HepG2 (cell line): ENCODE results near the gene HRCT1. TPM values are rescaled to one million over a fixed set of nuclear protein-coding genes. Genes with fewer than 3 reads are reported as not detected.

ENCODE experiments used
- ATAC-seq: fragments of 200-7000 bp; cut with Tn5 transposase; 3 replicates; pipeline ENCODE4 v1.9.1; 2020; ENCODE audit warnings: mild to moderate bottlenecking, moderate library complexity
- BruUV-seq: library from RNA; stranded (reverse); fragments of 400-500 nt; replicated peaks from 2 replicates; lab custom pipeline; 2021; lab: Mats Ljungman, UMichigan
- CTCF ChIA-PET: fragments of 300-600 bp; formaldehyde crosslinking; extraction: SDS; loops from one replicate; lab custom pipeline; 2021; ENCODE audit warnings: low total read pairs, inconsistent platforms, low intra/inter-chr PET ratio; lab: Yijun Ruan, JAX
- POLR2A ChIA-PET: fragments of 350-600 bp; sonication (Branson Sonifier 250); formaldehyde crosslinking; loops from one replicate; lab custom pipeline; 2020; ENCODE audit warnings: antibody characterized with exemption, inconsistent platforms; lab: Yijun Ruan, JAX
- DNase-seq: peaks from one replicate; pipeline ENCODE4 v3.0.0-alpha.2; 2015; ENCODE audit warnings: low spot score
- FAIRE-seq: peaks from 3 replicates; lab custom pipeline; 2011; peaks lifted over from hg19 to GRCh38; lab: Jason Lieb, UNC
- H2AFZ ChIP-seq: one replicate; pipeline ENCODE4 v1.6.1; 2011; ENCODE audit warnings: low read length, inconsistent platforms
- H3K27ac ChIP-seq: fragments of 300-600 bp; 3 replicates; pipeline ENCODE4 v1.8.0; 2011; ENCODE audit warnings: mixed run types, mild to moderate bottlenecking, mixed read lengths, low read length, inconsistent platforms; ENCODE audit not compliant: insufficient read depth; ENCODE audit errors: extremely low read length
- H3K27me3 ChIP-seq, 2 experiments: fragments of 200-600 bp in 1 of 2; 2 replicates in 1 of 2; 3 replicates in 1 of 2; pipeline versions ENCODE4 v1.6.0 to v1.8.0; 2011; ENCODE audit warnings: low read length in 2 of 2, mild to moderate bottlenecking in 2 of 2, moderate library complexity in 2 of 2, inconsistent platforms in 1 of 2; ENCODE audit not compliant: insufficient read depth in 2 of 2, control insufficient read depth in 1 of 2
- H3K36me3 ChIP-seq, 2 experiments: fragments of 200-600 bp in 1 of 2; replicated peaks in 1 of 2; 2 replicates in 1 of 2; 3 replicates in 1 of 2; pipeline versions ENCODE4 v1.5.1 to v1.8.0; 2011; ENCODE audit warnings: low read length in 2 of 2, inconsistent platforms in 1 of 2; ENCODE audit not compliant: insufficient read depth in 2 of 2, control insufficient read depth in 1 of 2
- H3K4me1 ChIP-seq: 2 replicates; pipeline ENCODE4 v1.5.1; 2012; ENCODE audit warnings: low read length, inconsistent platforms; ENCODE audit not compliant: insufficient read depth
- H3K4me2 ChIP-seq: 2 replicates; pipeline ENCODE4 v1.6.0; 2011; ENCODE audit warnings: low read depth, low read length, inconsistent platforms
- H3K4me3 ChIP-seq, 3 experiments: fragments of 200-600 bp in 1 of 3; sonication (generic), shearing (Covaris generic) in 1 of 3; replicated peaks in 1 of 3; 2 replicates each; pipeline ENCODE4 v1.5.1; 2011 to 2016; ENCODE audit warnings: low read length in 3 of 3, inconsistent platforms in 2 of 3, low read depth in 2 of 3, mild to moderate bottlenecking in 2 of 3, control low read depth in 1 of 3, mixed read lengths in 1 of 3; ENCODE audit not compliant: insufficient read depth in 1 of 3
- H3K79me2 ChIP-seq: one replicate; pipeline ENCODE4 v1.6.1; 2011; ENCODE audit warnings: low read length, inconsistent platforms; ENCODE audit not compliant: insufficient read depth
- H3K9ac ChIP-seq: 2 replicates; pipeline ENCODE4 v1.6.0; 2011; ENCODE audit warnings: mild to moderate bottlenecking, low read depth, low read length, inconsistent platforms; ENCODE audit not compliant: insufficient read depth
- H3K9me3 ChIP-seq: 2 replicates; pipeline ENCODE4 v1.5.1; 2012; ENCODE audit warnings: mild to moderate bottlenecking, low read length
- H4K20me1 ChIP-seq: 2 replicates; pipeline ENCODE4 v1.6.0; 2011; ENCODE audit warnings: inconsistent platforms, mild to moderate bottlenecking, low read length, moderate library complexity; ENCODE audit not compliant: insufficient read depth
- ARNT ChIP-seq: fragments of 450-650 bp; IDR thresholded peaks from 2 replicates; pipeline ENCODE4 v1.6.1; 2017
- FOXO1 ChIP-seq: sonication (generic); formaldehyde crosslinking; IDR thresholded peaks from 2 replicates; pipeline ENCODE4 v1.4.0; 2020; ENCODE audit warnings: missing genetic modification reagents
- GRHL1 ChIP-seq: sonication (generic); formaldehyde crosslinking; conservative IDR thresholded peaks from 2 replicates; pipeline ENCODE4 v1.8.0; 2022; ENCODE audit warnings: missing genetic modification reagents
- NBN ChIP-seq: fragments of 450-650 bp; conservative IDR thresholded peaks from 2 replicates; pipeline ENCODE4 v1.6.1; 2017
- NFIC ChIP-seq: IDR thresholded peaks from 2 replicates; pipeline ENCODE4 v1.6.1; 2012; ENCODE audit warnings: mild to moderate bottlenecking, low read length, inconsistent platforms
- SRSF4 ChIP-seq: fragments of 200-400 bp; formaldehyde crosslinking; IDR thresholded peaks from one replicate; pipeline ENCODE4 v1.6.1; 2018; ENCODE audit warnings: mild to moderate bottlenecking, low read depth, low read length, moderate library complexity; ENCODE audit not compliant: poor library complexity, severe bottlenecking
- TBL1XR1 ChIP-seq: fragments of 150-350 bp; IDR thresholded peaks from 2 replicates; pipeline ENCODE4 v1.6.1; 2014; ENCODE audit warnings: borderline replicate concordance, low read length; ENCODE audit not compliant: partially characterized antibody
- ZBTB37 ChIP-seq: sonication (generic); formaldehyde crosslinking; IDR thresholded peaks from 2 replicates; pipeline ENCODE4 v1.4.0; 2020; ENCODE audit warnings: mild to moderate bottlenecking, missing genetic modification reagents
- ZNF557 ChIP-seq: sonication (generic); formaldehyde crosslinking; IDR thresholded peaks from 2 replicates; pipeline ENCODE4 v1.4.0; 2020; ENCODE audit warnings: missing genetic modification reagents
- ZNF678 ChIP-seq: sonication (generic); formaldehyde crosslinking; IDR thresholded peaks from 2 replicates; pipeline ENCODE4 v1.4.0; 2020; ENCODE audit warnings: mild to moderate bottlenecking, missing genetic modification reagents
- ZNF770 ChIP-seq: sonication (generic); formaldehyde crosslinking; IDR thresholded peaks from 2 replicates; pipeline ENCODE4 v1.5.0; 2020; ENCODE audit warnings: mild to moderate bottlenecking, missing genetic modification reagents
- WGBS: methylation state at CpG from one replicate; pipeline ENCODE4 v1.1.6; 2017; ENCODE audit warnings: low lambda C conversion rate; 5-methylcytosine and 5-hydroxymethylcytosine counted together
- in situ Hi-C: cut with HindIII; loops from 2 replicates; pipeline ENCODE4 v1.10.0; 2017; ENCODE audit warnings: low pct_unique_long_range_greater_than_20kb; ENCODE audit not compliant: extremely low pct_ligation_motif_present
- intact Hi-C: fragments of 100-400 bp; cut with micrococcal nuclease; formaldehyde crosslinking; loops from one replicate; pipeline ENCODE4 v1.10.0; 2022; ENCODE audit not compliant: unreplicated experiment
- polyA plus RNA-seq, 8 experiments: library from polyadenylated mRNA; depleted of rRNA in 3 of 8; stranded (reverse) in 7 of 8; unstranded in 1 of 8; fragments of >200 nt; fragmentation: Illumina TruSeq in 4 of 8; extraction: Trizol in 4 of 8; gene quantifications; 2 replicates each; pipeline versions ENCODE4 v1.2.1 to v1.2.3, GENCODE V29; 2011 to 2016; ENCODE audit warnings: low read depth in 4 of 8, missing spikeins in 1 of 8, mixed read lengths in 1 of 8; ENCODE audit not compliant: insufficient read depth in 1 of 8
- total RNA-seq, 5 experiments: library from RNA; depleted of rRNA; stranded (reverse); fragments of >200 nt; fragmentation: Illumina TruSeq; extraction: Trizol; gene quantifications; 2 replicates each; pipeline ENCODE4 v1.2.3, GENCODE V29; 2016; ENCODE audit warnings: low read depth in 1 of 5

Gene HRCT1
- total and polyA plus RNA-seq, 2 of the 13 experiments (the other 11 are each of a cell fraction or from before 2014, with no cell fraction given): 0.13 TPM; not detected in 1

- no TSS peak for BruUV-seq
- intact Hi-C loops (no loop called here), in situ Hi-C loops (no loop called here)
- TF ChIP-seq NFIC: no peak
- TF ChIP-seq SRSF4: no peak
- no peak for TF ChIP-seq TBL1XR1
- no peak for TF ChIP-seq NBN
- TF ChIP-seq ZBTB37: no peak
- TF ChIP-seq ZNF678 (CRISPR knock-in tag): no peak
- TF ChIP-seq ZNF770 (CRISPR knock-in tag): no peak
- no peak for TF ChIP-seq ZNF557 (CRISPR knock-in tag)
- TF ChIP-seq FOXO1 (CRISPR knock-in tag): no peak
- TF ChIP-seq GRHL1: no peak
- no peak for TF ChIP-seq ARNT
- H3K36me3 ChIP-seq: no peaks in the 10 kb centered on the region
- DNase-seq (no peak), ATAC-seq (no peak), FAIRE-seq (no peak)
- peaks cover 9% of the 10 kb centered on the region for H3K4me1 ChIP-seq
- no peak overlapping the region for H3K9ac ChIP-seq
- H3K79me2 ChIP-seq: no peaks in the 10 kb centered on the region
- peaks cover 0 to under 1% of the 10 kb centered on the region in 2 experiments; a peak in 1 of 5 replicates for H3K27me3 ChIP-seq
- H3K27ac ChIP-seq: no peak overlapping the region
- ChIA-PET CTCF (no interaction called here), POLR2A (no interaction called here)
- H3K9me3 ChIP-seq: peaks cover 5% of the 10 kb centered on the region; the same call in 1 of the 2 replicates
- no peak overlapping the region for H3K4me2 ChIP-seq
- H3K4me3 ChIP-seq: no peak overlapping the region
- H2AFZ ChIP-seq: no peak overlapping the region
- 59% methylated on average over 3 of the region's 3 CpGs for WGBS
- no peaks in the 10 kb centered on the region for H4K20me1 ChIP-seq
These were observed 38.2 kb downstream of the HRCT1 start for GRCh38 chr9:35944173-35944572.
